H1 (cell line): ENCODE measurements around the gene MGRN1. TPM values are rescaled to one million over a fixed set of nuclear protein-coding genes. Genes with fewer than 3 reads are reported as not detected.

Source experiments
- CTCF ChIA-PET: fragments of 300-600 bp; sonication (Branson Sonifier 250); formaldehyde crosslinking; loops from one replicate; lab custom pipeline; 2021; ENCODE audit not compliant: partially characterized antibody; lab: Charles Lee
- POLR2A ChIA-PET: fragments of 300-600 bp; sonication (Branson Sonifier 250); formaldehyde crosslinking; loops from one replicate; lab custom pipeline; 2021; ENCODE audit warnings: inconsistent platforms; ENCODE audit not compliant: partially characterized antibody; lab: Charles Lee
- DNase-seq, 2 experiments: peaks; one replicate each; pipeline versions ENCODE4 v3.0.0 to v3.0.0-alpha.2; 2010 to 2022; ENCODE audit warnings: low spot score in 2 of 2, low read depth in 1 of 2, mixed read lengths in 1 of 2
- FAIRE-seq: peaks from 2 replicates; lab custom pipeline; 2011; peaks lifted over from hg19 to GRCh38; lab: Jason Lieb, UNC
- H2AFZ ChIP-seq: 2 replicates; pipeline ENCODE4 v1.8.1; 2012; ENCODE audit warnings: low read length, inconsistent platforms
- H2AK5ac ChIP-seq: 2 replicates; pipeline ENCODE4 v1.6.1; 2013; ENCODE audit warnings: low read depth, low read length
- H2BK120ac ChIP-seq: replicated peaks from 2 replicates; pipeline ENCODE3; 2013; ENCODE audit warnings: low read depth, low read length, inconsistent platforms
- H2BK12ac ChIP-seq: 2 replicates; pipeline ENCODE4 v1.6.1; 2013; ENCODE audit warnings: low read depth, low read length
- H2BK15ac ChIP-seq: 2 replicates; pipeline ENCODE4 v1.6.1; 2013; ENCODE audit warnings: low read length
- H2BK20ac ChIP-seq: 2 replicates; pipeline ENCODE4 v1.6.1; 2013; ENCODE audit warnings: low read length
- H2BK5ac ChIP-seq: 2 replicates; pipeline ENCODE4 v1.6.1; 2013; ENCODE audit warnings: low read depth, low read length
- H3K14ac ChIP-seq: 2 replicates; pipeline ENCODE4 v1.6.1; 2013; ENCODE audit warnings: inconsistent platforms; ENCODE audit not compliant: insufficient read length
- H3K18ac ChIP-seq: 2 replicates; pipeline ENCODE4 v1.6.1; 2013; ENCODE audit warnings: low read length; ENCODE audit errors: extremely low read depth
- H3K23ac ChIP-seq: 2 replicates; pipeline ENCODE4 v1.6.1; 2013; ENCODE audit warnings: inconsistent platforms; ENCODE audit not compliant: insufficient read length
- H3K23me2 ChIP-seq: 2 replicates; pipeline ENCODE4 v1.6.1; 2013; ENCODE audit warnings: low read depth, low read length
- H3K27ac ChIP-seq: 2 replicates; pipeline ENCODE4 v1.6.1; 2011; ENCODE audit warnings: low read depth, low read length, inconsistent platforms
- H3K27me3 ChIP-seq, 4 experiments: replicated peaks in 1 of 4; 1 replicate in 1 of 4; 2 replicates in 3 of 4; pipeline versions ENCODE4 v1.6.1 to v1.8.1; 2011 to 2013; ENCODE audit warnings: low read length in 3 of 4, mild to moderate bottlenecking in 3 of 4, inconsistent platforms in 2 of 4, mixed read lengths in 2 of 4, moderate library complexity in 1 of 4; ENCODE audit not compliant: control insufficient read depth in 3 of 4, insufficient read depth in 3 of 4; ENCODE audit errors: extremely low read depth in 1 of 4
- H3K36me3 ChIP-seq, 4 experiments: 2 replicates each; pipeline versions ENCODE4 v1.6.1 to v1.8.1; 2011 to 2013; ENCODE audit warnings: mild to moderate bottlenecking in 4 of 4, low read length in 3 of 4, moderate library complexity in 2 of 4, control low read depth in 1 of 4, inconsistent platforms in 1 of 4; ENCODE audit not compliant: insufficient read depth in 4 of 4, control insufficient read depth in 2 of 4
- H3K4ac ChIP-seq: replicated peaks from 2 replicates; pipeline ENCODE3; 2013; ENCODE audit warnings: low read length, low read depth, mixed read lengths, inconsistent platforms; ENCODE audit not compliant: insufficient read length
- H3K4me1 ChIP-seq, 4 experiments: replicated peaks in 1 of 4; 1 replicate in 1 of 4; 2 replicates in 3 of 4; pipeline versions ENCODE4 v1.6.1 to v1.8.1; 2011 to 2013; ENCODE audit warnings: low read length in 3 of 4, inconsistent platforms in 2 of 4, mixed read lengths in 1 of 4; ENCODE audit not compliant: insufficient read depth in 4 of 4, control insufficient read depth in 3 of 4
- H3K4me2 ChIP-seq, 2 experiments: 2 replicates each; pipeline versions ENCODE4 v1.6.1 to v1.8.1; 2011 to 2013; ENCODE audit warnings: low read depth in 2 of 2, low read length in 2 of 2, control low read depth in 1 of 2, inconsistent platforms in 1 of 2, mild to moderate bottlenecking in 1 of 2; ENCODE audit not compliant: insufficient read depth in 1 of 2
- H3K4me3 ChIP-seq, 4 experiments: fragments of 200-600, 300-600 bp in 1 of 4; sonication (generic), shearing (Covaris generic), sonication (Bioruptor Twin) in 1 of 4; 2 replicates each; pipeline versions ENCODE4 v1.5.1 to v1.8.1; 2011 to 2016; ENCODE audit warnings: low read length in 4 of 4, low read depth in 3 of 4, control low read depth in 2 of 4, inconsistent platforms in 2 of 4, mild to moderate bottlenecking in 2 of 4, mixed read lengths in 1 of 4, moderate library complexity in 1 of 4; ENCODE audit not compliant: insufficient read depth in 2 of 4; ENCODE audit errors: extremely low read depth in 1 of 4
- H3K56ac ChIP-seq: replicated peaks from 2 replicates; pipeline ENCODE3; 2013; ENCODE audit warnings: low read depth, mild to moderate bottlenecking, mixed read lengths, low read length, inconsistent platforms; ENCODE audit not compliant: insufficient read length
- H3K79me1 ChIP-seq: 2 replicates; pipeline ENCODE4 v1.6.1; 2013; ENCODE audit warnings: low read depth, low read length, control low read depth
- H3K79me2 ChIP-seq, 2 experiments: 2 replicates each; pipeline versions ENCODE4 v1.6.1 to v1.8.1; 2012 to 2013; ENCODE audit warnings: low read length in 2 of 2, mild to moderate bottlenecking in 2 of 2, inconsistent platforms in 1 of 2; ENCODE audit not compliant: insufficient read depth in 2 of 2, control insufficient read depth in 1 of 2
- H3K9ac ChIP-seq, 4 experiments: replicated peaks in 1 of 4; 1 replicate in 1 of 4; 2 replicates in 3 of 4; pipeline versions ENCODE4 v1.6.1 to v1.8.1; 2011 to 2013; ENCODE audit warnings: low read depth in 3 of 4, low read length in 3 of 4, control low read depth in 2 of 4, mild to moderate bottlenecking in 2 of 4, moderate library complexity in 2 of 4, inconsistent platforms in 1 of 4; ENCODE audit errors: extremely low read depth in 1 of 4
- H3K9me3 ChIP-seq, 2 experiments: 2 replicates each; pipeline versions ENCODE4 v1.6.1 to v1.8.1; 2012 to 2013; ENCODE audit warnings: mild to moderate bottlenecking in 2 of 2, moderate library complexity in 2 of 2, control low read depth in 1 of 2, inconsistent platforms in 1 of 2, low read depth in 1 of 2, low read length in 1 of 2, mixed read lengths in 1 of 2; ENCODE audit not compliant: insufficient read depth in 2 of 2
- H4K20me1 ChIP-seq, 2 experiments: replicated peaks in 1 of 2; 2 replicates each; pipeline versions ENCODE3 to v1.8.1; 2011 to 2013; ENCODE audit warnings: inconsistent platforms in 2 of 2, low read length in 2 of 2, mild to moderate bottlenecking in 1 of 2; ENCODE audit not compliant: insufficient read depth in 2 of 2, control insufficient read depth in 1 of 2
- H4K5ac ChIP-seq: 2 replicates; pipeline ENCODE4 v1.6.1; 2013; ENCODE audit warnings: low read length, low read depth, mixed read lengths, inconsistent platforms; ENCODE audit not compliant: insufficient read length
- H4K8ac ChIP-seq: 2 replicates; pipeline ENCODE4 v1.8.0; 2013; ENCODE audit warnings: mild to moderate bottlenecking, moderate library complexity, low read length, inconsistent platforms; ENCODE audit not compliant: insufficient read depth; ENCODE audit errors: extremely low read depth
- H4K91ac ChIP-seq: replicated peaks from 2 replicates; pipeline ENCODE3; 2013; ENCODE audit warnings: low read length, mixed read lengths, inconsistent platforms; ENCODE audit not compliant: insufficient read length
- BACH1 ChIP-seq: IDR thresholded peaks from 2 replicates; pipeline ENCODE4 v1.6.1; 2012; ENCODE audit warnings: low read length, improper control_type of control experiment
- BRCA1 ChIP-seq: IDR thresholded peaks from 2 replicates; pipeline ENCODE4 v1.6.1; 2012; ENCODE audit warnings: low read depth, low read length, improper control_type of control experiment
- CHD1 ChIP-seq: IDR thresholded peaks from 2 replicates; pipeline ENCODE4 v1.6.1; 2012; ENCODE audit warnings: low read depth, low read length, improper control_type of control experiment
- CTBP2 ChIP-seq: IDR thresholded peaks from 2 replicates; pipeline ENCODE4 v1.7.0; 2011; ENCODE audit warnings: borderline replicate concordance, mild to moderate bottlenecking, moderate library complexity, mixed read lengths, low read length; ENCODE audit not compliant: insufficient read depth, insufficient read length
- KDM4A ChIP-seq: IDR thresholded peaks from one replicate; pipeline ENCODE4 v1.7.1; 2012; ENCODE audit warnings: low read depth, mild to moderate bottlenecking, moderate library complexity, low read length, inconsistent platforms; ENCODE audit not compliant: severe bottlenecking
- NRF1 ChIP-seq: IDR thresholded peaks from 2 replicates; pipeline ENCODE4 v1.6.1; 2011; ENCODE audit warnings: mild to moderate bottlenecking, low read depth, low read length, improper control_type of control experiment
- POLR2A ChIP-seq, 2 experiments: IDR thresholded peaks; 1 replicate in 1 of 2; 2 replicates in 1 of 2; pipeline ENCODE4 v1.6.1; 2011; ENCODE audit warnings: low read depth in 2 of 2, low read length in 2 of 2, mild to moderate bottlenecking in 2 of 2; ENCODE audit errors: control extremely low read depth in 1 of 2
- RFX5 ChIP-seq: IDR thresholded peaks from 2 replicates; pipeline ENCODE4 v1.6.1; 2011; ENCODE audit warnings: low read depth, low read length, improper control_type of control experiment, borderline replicate concordance
- SIN3A ChIP-seq, 2 experiments: IDR thresholded peaks in 1 of 2; conservative IDR thresholded peaks in 1 of 2; 2 replicates each; pipeline ENCODE4 v1.6.1; 2011 to 2012; ENCODE audit warnings: low read length in 2 of 2, improper control_type of control experiment in 1 of 2, low read depth in 1 of 2, mild to moderate bottlenecking in 1 of 2
- SRF ChIP-seq: IDR thresholded peaks from 2 replicates; pipeline ENCODE4 v1.6.1; 2011; ENCODE audit warnings: mild to moderate bottlenecking, low read depth, low read length, moderate library complexity
- ZNF274 ChIP-seq: IDR thresholded peaks from 2 replicates; pipeline ENCODE4 v1.7.0; 2012; ENCODE audit warnings: low read length, borderline replicate concordance; ENCODE audit errors: extremely low read depth
- WGBS, 2 experiments: shearing (Covaris generic) in 1 of 2; methylation state at CpG; one replicate each; pipeline versions ENCODE4 v1.1.6 to v1.1.7; 2013 to 2015; ENCODE audit warnings: low lambda C conversion rate in 2 of 2, mixed read lengths in 2 of 2, inconsistent platforms in 1 of 2, low coverage in 1 of 2, missing lambda C conversion rate in 1 of 2; ENCODE audit not compliant: insufficient replicate concordance in 2 of 2, insufficient coverage in 1 of 2, insufficient read length in 1 of 2; ENCODE audit errors: extremely low coverage in 1 of 2, missing lambda C conversion rate in 1 of 2; 5-methylcytosine and 5-hydroxymethylcytosine counted together
- polyA plus RNA-seq, 7 experiments: library from polyadenylated mRNA; depleted of rRNA in 3 of 7; stranded (reverse) in 5 of 7; unstranded in 2 of 7; fragments of >200 nt in 5 of 7; fragments of 200-250 nt in 2 of 7; gene quantifications; 1 replicate in 5 of 7; 2 replicates in 1 of 7; 4 replicates in 1 of 7; pipeline versions ENCODE4 v1.2.1 to v1.2.3, GENCODE V29; 2011 to 2013; ENCODE audit warnings: missing spikeins in 2 of 7, mixed read lengths in 2 of 7
- total RNA-seq: library from RNA; stranded (reverse); fragmentation: NEBNext Ultra II Directional; extraction: Animal tissue kit (Norgen Biotek cat#: 25700); gene quantifications from 2 replicates; pipeline ENCODE4 v1.2.1, GENCODE V29; 2021
- TF ChIP-seq, protein P1 (sequence below): IDR thresholded peaks from 2 replicates; pipeline ENCODE4 v1.6.1; 2012; ENCODE audit warnings: inconsistent platforms

The MGRN1 gene
- total and polyA plus RNA-seq, 2 of the 8 experiments (the other 6 are each of a cell fraction or from before 2014, with no cell fraction given) = 15.0 to 82.3 TPM

DNA sequence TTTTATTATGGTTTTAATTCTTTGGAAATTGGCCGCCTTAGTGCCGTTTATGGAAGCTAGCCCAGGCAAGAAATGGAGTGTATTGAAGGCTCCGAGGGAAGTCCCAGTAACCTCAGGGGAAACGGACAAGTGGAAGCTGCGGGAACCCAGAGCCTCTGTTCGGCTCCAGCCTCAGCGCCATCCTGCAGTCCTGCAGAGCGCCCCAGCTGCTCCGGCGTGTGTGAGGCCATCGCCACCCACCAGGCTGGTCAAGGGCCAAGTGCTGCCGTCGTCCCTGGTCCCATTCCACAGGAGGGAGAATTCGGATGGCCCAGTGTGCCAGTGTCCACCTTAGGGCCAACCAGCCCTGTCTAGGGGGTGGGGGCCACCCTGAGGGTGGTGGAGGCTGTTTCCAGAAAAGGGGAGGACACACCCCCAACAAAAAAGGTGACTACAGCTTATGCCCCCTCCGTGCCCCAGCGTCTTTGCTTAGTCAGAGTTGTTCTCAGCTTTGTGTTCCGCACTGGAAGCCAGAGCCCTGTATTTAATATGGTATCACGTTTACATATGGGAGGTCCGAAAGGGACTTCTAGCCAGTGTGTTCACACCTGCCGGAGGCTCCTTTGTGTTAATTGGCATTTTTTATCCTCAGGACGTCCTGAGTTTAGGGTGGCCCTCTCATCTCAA lies 13.0 kb downstream of the MGRN1 start:
- Histone ChIP-seq H3K36me3 (peaks cover 0 to 6% (median under 1%) of the 10 kb centered on the region in 4 experiments; a peak in 2 of 8 replicates), H3K79me1 (peaks cover 26% of the 10 kb centered on the region), H3K14ac (no peak overlapping the region), H4K5ac (no peak overlapping the region), H3K23ac (no peak overlapping the region), H4K20me1 (peaks cover 11 to 26% of the 10 kb centered on the region in 2 experiments), H3K9me3 (no peaks in the 10 kb centered on the region), H4K8ac (no peak overlapping the region), H3K18ac (no peak overlapping the region), H2BK5ac (no peak overlapping the region), H3K4me3 (no peak overlapping the region), H3K23me2 (no peaks in the 10 kb centered on the region), H3K4ac (no peak overlapping the region), H2BK12ac (no peak overlapping the region), H2BK20ac (no peak overlapping the region), H4K91ac (no peak overlapping the region), H2BK15ac (no peak overlapping the region), H3K56ac (no peak overlapping the region), H3K27ac (no peak overlapping the region), H2BK120ac (no peak overlapping the region), H3K27me3 (no peaks in the 10 kb centered on the region; a peak in 1 of 7 replicates), H2AK5ac (peak overlapping the region; percentile 39; the same call in 1 of the 2 replicates), H3K4me1 (no peaks in the 10 kb centered on the region; a peak in 1 of 7 replicates), H3K4me2 (no peak overlapping the region), H3K79me2 (peaks cover 0 to 78% of the 10 kb centered on the region in 2 experiments; a peak in 3 of 4 replicates), H2AFZ (no peak overlapping the region), H3K9ac (no peak overlapping the region)
- DNase-seq (no peak), FAIRE-seq (no peak)
- CTCF ChIA-PET = interaction anchor here (0.7 to 7.4 kb wide), 9 partner anchors 11 to 54 kb away, joined by 3 to 49 read pairs (median 4); no protein-coding TSS in a partner anchor
- POLR2A ChIA-PET = interaction anchor here (0.7 to 0.9 kb wide), 2 partner anchors 8 to 341 kb away, joined by 3 to 5 read pairs; no protein-coding TSS in a partner anchor
- WGBS, 2 experiments = 92% methylated on average over 21 of the region's 21 CpGs; no CpG with 5 or more reads in 1 of the 2 experiments
- TF ChIP-seq CTBP2 (no peak), POLR2A (IDR thresholded peaks at IDR 0.05; ENCODE audit: control extremely low read depth in 1 of 2, low read depth in 2 of 2, low read length in 2 of 2) (no peak), SIN3A (conservative IDR thresholded peaks at IDR 0.05 in 1 of 2, IDR thresholded peaks at IDR 0.05 in 1 of 2; ENCODE audit: low read depth in 1 of 2, low read length in 2 of 2) (no peak), ZNF274 (no peak), CHD1 (no peak), RFX5 (no peak), NRF1 (no peak), BRCA1 (no peak), KDM4A (no peak), BACH1 (no peak), SRF (no peak)
- TF ChIP-seq, protein P1, sequence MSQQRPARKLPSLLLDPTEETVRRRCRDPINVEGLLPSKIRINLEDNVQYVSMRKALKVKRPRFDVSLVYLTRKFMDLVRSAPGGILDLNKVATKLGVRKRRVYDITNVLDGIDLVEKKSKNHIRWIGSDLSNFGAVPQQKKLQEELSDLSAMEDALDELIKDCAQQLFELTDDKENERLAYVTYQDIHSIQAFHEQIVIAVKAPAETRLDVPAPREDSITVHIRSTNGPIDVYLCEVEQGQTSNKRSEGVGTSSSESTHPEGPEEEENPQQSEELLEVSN = no peak
